ENCODE results near the gene MRPL18. TPM values are rescaled to one million over a fixed set of nuclear protein-coding genes. Genes with fewer than 3 reads are reported as not detected.

Gene MRPL18
- polyA plus RNA-seq, 1 donor from 2014 or later = 105 TPM

DNA sequence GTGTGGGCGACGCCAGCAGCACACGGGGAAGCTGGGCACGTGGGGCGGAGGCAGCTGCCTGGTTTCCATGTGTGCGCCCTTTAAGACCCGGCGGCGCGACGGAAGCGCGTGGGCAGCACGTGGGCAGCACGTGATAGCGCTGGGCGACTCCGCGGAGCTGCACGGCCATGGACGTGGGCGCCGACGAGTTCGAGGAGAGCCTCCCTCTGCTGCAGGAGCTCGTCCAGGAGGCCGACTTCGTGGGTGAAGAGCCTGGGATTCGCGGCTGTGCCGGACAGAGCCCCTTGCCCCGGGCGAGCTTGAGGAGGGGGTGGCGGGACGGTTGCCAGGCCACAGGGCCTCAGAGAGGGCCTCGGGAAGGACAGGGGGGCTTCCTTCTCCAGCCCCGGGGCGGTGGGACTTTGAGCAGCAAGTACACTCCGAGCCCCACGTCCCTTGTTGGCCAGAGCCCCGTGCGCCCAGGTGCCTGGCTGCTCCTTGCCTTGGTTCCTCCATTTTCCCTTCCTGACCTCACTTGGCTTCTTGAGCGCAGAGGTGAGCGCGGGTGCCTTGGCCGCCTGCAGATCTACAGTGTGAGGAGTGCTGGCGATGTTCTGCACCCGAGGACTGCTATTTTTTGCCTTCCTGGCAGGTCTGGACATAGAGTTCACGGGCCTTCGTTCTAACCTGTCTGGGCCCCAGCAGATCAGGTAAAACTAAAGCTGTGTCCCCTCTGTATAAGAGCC is 10.0 kb downstream of the MRPL18 start, which contains the start of gene PNLDC1:
TSS of gene PNLDC1 (plus strand) at position 136 of the 725 bp plus-strand sequence. CDS start at position 168, 32 bp downstream.
- no peaks in the 10 kb centered on the region for H3K36me3 ChIP-seq (ENCODE audit: insufficient read depth, low read length)
- no peak within 1 kb of the TSS for H3K9ac ChIP-seq (ENCODE audit: low read length)
- no peaks in the 10 kb centered on the region for H3K79me2 ChIP-seq (replicated peaks; ENCODE audit: insufficient read depth, low read length)
- H4K20me1 ChIP-seq (ENCODE audit: insufficient read depth) = no peaks in the 10 kb centered on the region
- no peak within 1 kb of the TSS for H2AFZ ChIP-seq (ENCODE audit: low read depth, low read length)
- no peak within 1 kb of the TSS for H3K4me2 ChIP-seq (ENCODE audit: low read length)
- no peak for TF ChIP-seq TAF1 (IDR thresholded peaks at IDR 0.05; ENCODE audit: low read depth)
- TF ChIP-seq EP300 (conservative IDR thresholded peaks at IDR 0.05; ENCODE audit: poor library complexity, severe bottlenecking) = no peak
- TF ChIP-seq, protein P1, sequence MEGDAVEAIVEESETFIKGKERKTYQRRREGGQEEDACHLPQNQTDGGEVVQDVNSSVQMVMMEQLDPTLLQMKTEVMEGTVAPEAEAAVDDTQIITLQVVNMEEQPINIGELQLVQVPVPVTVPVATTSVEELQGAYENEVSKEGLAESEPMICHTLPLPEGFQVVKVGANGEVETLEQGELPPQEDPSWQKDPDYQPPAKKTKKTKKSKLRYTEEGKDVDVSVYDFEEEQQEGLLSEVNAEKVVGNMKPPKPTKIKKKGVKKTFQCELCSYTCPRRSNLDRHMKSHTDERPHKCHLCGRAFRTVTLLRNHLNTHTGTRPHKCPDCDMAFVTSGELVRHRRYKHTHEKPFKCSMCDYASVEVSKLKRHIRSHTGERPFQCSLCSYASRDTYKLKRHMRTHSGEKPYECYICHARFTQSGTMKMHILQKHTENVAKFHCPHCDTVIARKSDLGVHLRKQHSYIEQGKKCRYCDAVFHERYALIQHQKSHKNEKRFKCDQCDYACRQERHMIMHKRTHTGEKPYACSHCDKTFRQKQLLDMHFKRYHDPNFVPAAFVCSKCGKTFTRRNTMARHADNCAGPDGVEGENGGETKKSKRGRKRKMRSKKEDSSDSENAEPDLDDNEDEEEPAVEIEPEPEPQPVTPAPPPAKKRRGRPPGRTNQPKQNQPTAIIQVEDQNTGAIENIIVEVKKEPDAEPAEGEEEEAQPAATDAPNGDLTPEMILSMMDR (IDR thresholded peaks at IDR 0.05; ENCODE audit: poor library complexity, severe bottlenecking) = no peak
- TF ChIP-seq MXI1 (conservative IDR thresholded peaks at IDR 0.05; ENCODE audit: poor library complexity, severe bottlenecking) = no peak
- TF ChIP-seq SMC3 (conservative IDR thresholded peaks at IDR 0.05; ENCODE audit: poor library complexity) = no peak
- TF ChIP-seq RAD21 (conservative IDR thresholded peaks at IDR 0.05) = no peak
- TF ChIP-seq POLR2AphosphoS5 (IDR thresholded peaks at IDR 0.05) = no peak
- no peak for TF ChIP-seq EZH2 (IDR thresholded peaks at IDR 0.05; ENCODE audit: borderline replicate concordance, insufficient read depth, low read length, poor library complexity, severe bottlenecking)
- no peak for TF ChIP-seq REST (IDR thresholded peaks at IDR 0.05; ENCODE audit: borderline replicate concordance)
- no peak within 1 kb of the TSS for H3K27ac ChIP-seq (ENCODE audit: low read length)
- no peaks in the 10 kb centered on the region for H3K9me3 ChIP-seq (ENCODE audit: low read length)
- H3K4me3 ChIP-seq (ENCODE audit: low read length) = no peak within 1 kb of the TSS
- H3K27me3 ChIP-seq (ENCODE audit: insufficient read depth, low read depth, low read length) = no peaks in the 10 kb centered on the region
- H3F3A ChIP-seq (ENCODE audit: insufficient read depth, low read length, poor library complexity, severe bottlenecking) = no peaks in the 10 kb centered on the region
- no peaks in the 10 kb centered on the region for H3K9me2 ChIP-seq (ENCODE audit: insufficient read depth, low read length)

DNA sequence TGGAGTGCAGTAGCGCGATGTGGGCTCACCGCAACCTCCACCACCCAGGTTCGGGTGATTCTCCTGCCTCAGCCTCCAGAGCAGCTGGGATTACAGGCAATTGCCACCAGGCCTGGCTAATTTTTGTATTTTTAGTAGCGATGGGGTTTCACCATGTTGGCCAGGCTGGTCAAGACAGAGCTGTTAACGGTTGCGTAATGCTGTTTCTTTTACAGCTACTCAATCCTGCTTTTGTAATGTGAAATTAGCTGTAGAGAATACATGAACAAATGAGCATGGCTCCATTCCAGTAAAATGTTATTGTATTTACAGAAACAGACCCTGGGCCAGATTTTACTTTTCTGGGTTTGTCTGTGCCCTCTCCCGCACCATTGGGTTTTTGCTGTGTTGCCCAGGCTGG is 11.7 kb downstream of the MRPL18 start:
- TF ChIP-seq, protein P1 (IDR thresholded peaks at IDR 0.05; ENCODE audit: poor library complexity, severe bottlenecking) = no peak
- TF ChIP-seq POLR2AphosphoS5 (IDR thresholded peaks at IDR 0.05) = no peak
- H3K4me3 ChIP-seq (ENCODE audit: low read length) = no peak overlapping the region
- H3K9me3 ChIP-seq (ENCODE audit: low read length) = no peaks in the 10 kb centered on the region
- H3F3A ChIP-seq (ENCODE audit: insufficient read depth, low read length, poor library complexity, severe bottlenecking) = no peaks in the 10 kb centered on the region
- H3K27ac ChIP-seq (ENCODE audit: low read length) = no peak overlapping the region
- no peaks in the 10 kb centered on the region for H3K27me3 ChIP-seq (ENCODE audit: insufficient read depth, low read depth, low read length)
- H3K36me3 ChIP-seq (ENCODE audit: insufficient read depth, low read length) = no peaks in the 10 kb centered on the region
- H3K9me2 ChIP-seq (ENCODE audit: insufficient read depth, low read length) = no peaks in the 10 kb centered on the region
- no peak overlapping the region for H2AFZ ChIP-seq (ENCODE audit: low read depth, low read length)
- no peaks in the 10 kb centered on the region for H4K20me1 ChIP-seq (ENCODE audit: insufficient read depth)
- no peak overlapping the region for H3K9ac ChIP-seq (ENCODE audit: low read length)
- H3K79me2 ChIP-seq (replicated peaks; ENCODE audit: insufficient read depth, low read length) = no peaks in the 10 kb centered on the region
- H3K4me2 ChIP-seq (ENCODE audit: low read length) = no peak overlapping the region
